Skeletal muscle cell (primary cell): ENCODE measurements around the gene MRPS21.

Source experiments
- DNase-seq: peaks from one replicate; pipeline ENCODE4 v3.0.0-alpha.2; 2010; ENCODE audit warnings: low read depth
- H3K4me3 ChIP-seq: 2 replicates; pipeline ENCODE4 v1.5.1; 2011; ENCODE audit warnings: low read depth, mild to moderate bottlenecking, control low read depth, low read length, moderate library complexity

The MRPS21 gene

DNA sequence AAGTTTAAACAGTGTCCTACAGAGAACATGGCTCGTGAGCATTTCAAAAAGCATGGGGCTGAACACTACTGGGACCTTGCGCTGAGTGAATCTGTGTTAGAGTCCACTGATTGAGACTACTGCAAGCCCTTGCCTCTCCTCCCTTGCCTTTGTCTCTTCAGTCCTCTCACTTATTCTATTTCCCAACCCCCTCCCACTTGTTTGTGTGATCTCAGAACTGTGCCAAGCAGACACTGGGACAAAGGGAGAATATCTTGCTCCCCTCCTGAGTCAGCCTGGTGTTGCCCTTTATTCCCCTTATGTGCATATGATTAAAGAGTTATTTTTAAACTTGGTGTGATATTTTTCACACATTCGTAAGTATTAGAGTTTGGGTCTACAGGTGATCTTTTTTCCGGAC is 59.2 kb downstream of the MRPS21 start:
- no peak overlapping the region for H3K4me3 ChIP-seq
- no peak for DNase-seq
